HG02588 (cell line): Measurements from ENCODE around the gene OVOL1.
A peak's percentile ranks its signal among the peaks of the same experiment; 100 is the strongest.

Experiments used
- ATAC-seq: cut with Tn5 transposase; IDR thresholded peaks from one replicate; pipeline ENCODE4 v1.9.1; 2021; ENCODE audit warnings: mild to moderate bottlenecking, moderate library complexity; ENCODE audit not compliant: unreplicated experiment

The OVOL1 gene

GRCh38 chr11:65790902-65791650, 4.2 kb downstream of the OVOL1 start:
- ATAC-seq: no peak

GRCh38 chr11:65791719-65792213, 4.9 kb downstream of the OVOL1 start:
- ATAC-seq: no peak

GRCh38 chr11:65792456-65792855, 5.6 kb downstream of the OVOL1 start:
- no peak for ATAC-seq

GRCh38 chr11:65793144-65793581, 6.3 kb downstream of the OVOL1 start:
- no peak for ATAC-seq

GRCh38 chr11:65793625-65794400, 7.0 kb downstream of the OVOL1 start:
- ATAC-seq: no peak

GRCh38 chr11:65794570-65795510, 8.0 kb downstream of the OVOL1 start:
- no peak for ATAC-seq

- no peak for ATAC-seq
Measured at GRCh38 chr11:65796726-65797601, 10.1 kb downstream of the OVOL1 start.

GRCh38 chr11:65797711-65798110, 10.8 kb downstream of the OVOL1 start:
- ATAC-seq: no peak

GRCh38 chr11:65798882-65799281, 12.0 kb downstream of the OVOL1 start:
- ATAC-seq: no peak

GRCh38 chr11:65801153-65801987, 14.5 kb downstream of the OVOL1 start:
- no peak for ATAC-seq

GRCh38 chr11:65802841-65803240, 16.0 kb downstream of the OVOL1 start:
- peak; percentile 75 for ATAC-seq

GRCh38 chr11:65803797-65804492, 17.1 kb downstream of the OVOL1 start:
- no peak for ATAC-seq

GRCh38 chr11:65806979-65807378, 20.1 kb downstream of the OVOL1 start:
- ATAC-seq: no peak

- no peak for ATAC-seq
Measured at GRCh38 chr11:65808744-65809341, 22.0 kb downstream of the OVOL1 start.

GRCh38 chr11:65809496-65809895, 22.6 kb downstream of the OVOL1 start:
- ATAC-seq: no peak

GRCh38 chr11:65810046-65810868, 23.4 kb downstream of the OVOL1 start:
- ATAC-seq: no peak

- no peak for ATAC-seq
Measured at GRCh38 chr11:65811764-65812475, 25.1 kb downstream of the OVOL1 start.
